GM19467 (cell line): ENCODE data around the gene CCDC80.
A peak's percentile ranks its signal among the peaks of the same experiment; 100 is the strongest.

Experiments
- ATAC-seq: cut with Tn5 transposase; IDR thresholded peaks from one replicate; pipeline ENCODE4 v1.9.1; 2021; ENCODE audit warnings: mild to moderate bottlenecking, moderate library complexity; ENCODE audit not compliant: unreplicated experiment

The CCDC80 gene

DNA sequence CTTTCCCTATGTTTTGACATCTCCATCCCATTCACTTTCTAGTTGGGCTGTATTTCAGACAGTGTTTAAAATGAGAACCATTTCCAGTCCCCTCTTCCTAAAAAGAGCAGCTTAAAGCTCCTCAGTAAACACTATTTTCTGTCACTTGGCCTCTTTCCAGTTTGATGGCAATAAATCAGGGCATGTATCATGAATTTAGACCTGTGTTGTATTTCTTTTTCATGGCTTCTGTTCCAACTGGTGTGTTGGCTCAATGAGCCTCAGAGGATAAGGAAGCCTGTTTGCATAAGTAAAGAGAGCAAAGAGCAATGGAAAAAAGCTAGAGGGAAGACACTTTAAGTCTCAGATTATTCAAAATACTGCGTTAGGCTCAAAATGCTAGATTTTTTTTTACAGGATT, 7.2 kb downstream of the CCDC80 start:
- ATAC-seq = no peak

DNA sequence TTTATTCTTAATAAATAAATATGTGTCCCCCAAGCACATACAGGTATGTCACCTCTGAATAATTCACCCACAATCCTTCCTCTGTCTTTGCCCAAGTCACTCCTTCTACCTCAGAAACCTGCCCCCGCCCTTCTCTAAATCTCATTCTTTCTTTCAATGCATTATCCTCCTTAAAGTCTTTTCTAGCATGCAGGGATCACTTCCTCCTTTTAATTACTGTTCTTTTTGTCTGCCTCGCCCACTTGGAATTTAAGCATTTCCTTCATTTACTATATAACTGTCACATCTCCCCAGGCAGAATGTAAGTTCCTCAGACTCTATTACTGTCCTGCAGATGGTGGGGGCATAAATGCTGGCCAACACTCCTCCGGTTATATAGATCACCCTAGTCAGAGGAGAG, 7.8 kb downstream of the CCDC80 start:
- ATAC-seq = no peak

DNA sequence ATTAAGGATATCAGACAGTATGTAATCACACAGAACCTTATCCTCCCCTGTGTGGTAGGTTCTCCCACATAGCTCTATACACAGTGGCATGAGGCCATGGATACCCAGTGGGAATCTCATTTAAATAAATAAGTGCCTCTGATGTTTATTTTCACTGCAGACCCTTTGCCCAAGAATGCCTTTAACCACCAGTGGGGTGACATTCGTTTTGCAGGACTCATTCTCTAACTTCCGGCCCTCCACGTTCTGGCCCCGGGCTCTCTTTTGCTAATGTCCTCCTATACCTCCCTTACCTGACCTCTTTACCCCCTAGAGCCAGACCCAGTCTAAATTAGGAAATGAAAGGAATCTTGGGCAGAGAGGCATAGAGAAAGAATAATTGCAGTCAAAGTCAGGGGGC, 8.3 kb downstream of the CCDC80 start:
- ATAC-seq = no peak

DNA sequence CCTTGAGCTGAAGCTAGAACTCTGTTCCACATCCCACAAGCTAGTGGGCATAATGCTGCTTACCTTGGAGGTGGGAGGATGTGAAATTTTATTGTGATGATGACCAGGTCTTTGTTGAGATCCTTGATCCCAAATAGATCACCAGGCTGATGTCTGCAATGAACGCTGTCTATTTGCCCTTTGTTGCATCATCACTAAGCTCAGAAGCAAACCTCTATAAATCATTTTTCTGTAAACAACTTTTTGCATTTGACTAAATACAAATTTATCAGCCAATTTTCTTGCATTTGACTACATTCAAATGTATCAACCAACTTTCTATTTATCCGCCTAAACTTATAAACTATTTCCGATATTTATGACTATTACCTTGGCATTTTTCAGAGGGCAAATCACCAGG, 9.7 kb downstream of the CCDC80 start:
- no peak for ATAC-seq

DNA sequence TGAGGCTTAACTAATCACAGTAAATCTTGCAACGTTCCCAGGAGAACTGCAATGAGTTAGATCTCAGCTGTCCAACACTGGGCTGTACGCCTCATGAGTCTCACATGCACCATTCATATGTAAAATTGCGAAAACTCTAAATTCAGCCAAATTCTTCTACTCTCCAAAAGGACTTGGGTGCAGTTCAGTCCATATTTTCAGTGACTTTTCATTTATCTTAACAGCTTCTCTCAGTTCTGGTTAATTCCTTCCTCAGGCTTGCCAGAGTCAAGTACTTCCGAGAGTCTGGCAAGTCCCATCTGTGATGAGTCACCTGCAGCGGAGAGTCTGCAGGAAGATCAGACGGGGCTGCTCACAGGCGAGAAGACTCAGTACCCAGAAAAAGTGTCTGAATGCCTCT, 11.5 kb downstream of the CCDC80 start:
- ATAC-seq = no peak

DNA sequence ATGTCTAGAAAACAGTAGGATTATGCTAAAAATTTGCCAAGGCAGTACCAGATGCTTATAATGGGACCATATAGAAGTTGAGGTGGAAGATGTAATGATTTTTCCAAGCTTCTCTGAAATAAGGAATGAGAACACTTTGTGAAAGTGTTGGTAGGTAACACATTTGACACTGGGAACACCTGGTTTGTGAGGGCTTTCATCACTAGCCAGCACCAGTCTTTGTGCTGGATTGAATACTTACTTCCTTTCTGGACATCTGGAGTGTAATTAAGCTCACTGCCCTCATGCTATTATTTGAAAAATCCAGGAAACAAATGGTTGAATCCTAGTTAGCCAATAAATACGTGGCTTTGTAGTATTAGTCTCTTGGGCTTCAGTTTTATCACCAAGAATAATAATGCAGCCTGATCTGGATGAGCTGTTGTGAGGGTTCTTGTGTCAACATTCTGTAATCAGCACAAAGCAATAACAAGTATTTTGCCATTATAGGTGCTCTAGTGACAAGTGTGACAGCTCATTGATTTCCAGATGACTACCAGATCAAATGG, 12.9 kb downstream of the CCDC80 start:
- no peak for ATAC-seq

DNA sequence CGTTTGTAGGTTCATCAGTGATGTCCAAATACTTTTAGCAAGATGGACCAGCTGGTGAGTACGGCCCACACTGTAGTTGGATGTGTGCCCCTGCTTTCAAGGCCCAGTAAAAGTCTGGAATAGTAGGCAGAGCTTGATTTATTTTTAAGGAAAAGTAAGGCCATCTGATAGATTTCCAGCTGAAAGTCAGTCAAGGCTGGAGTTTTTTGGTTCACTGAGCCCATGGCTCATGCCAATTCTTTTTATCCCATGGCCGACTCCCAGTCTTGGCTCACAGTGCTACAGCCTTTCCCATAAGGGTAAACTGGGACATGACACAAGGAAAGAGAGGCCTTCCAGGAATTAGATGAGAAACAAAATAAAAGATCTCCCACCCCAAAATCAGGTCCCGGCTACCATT, 13.5 kb downstream of the CCDC80 start:
- ATAC-seq = no peak

DNA sequence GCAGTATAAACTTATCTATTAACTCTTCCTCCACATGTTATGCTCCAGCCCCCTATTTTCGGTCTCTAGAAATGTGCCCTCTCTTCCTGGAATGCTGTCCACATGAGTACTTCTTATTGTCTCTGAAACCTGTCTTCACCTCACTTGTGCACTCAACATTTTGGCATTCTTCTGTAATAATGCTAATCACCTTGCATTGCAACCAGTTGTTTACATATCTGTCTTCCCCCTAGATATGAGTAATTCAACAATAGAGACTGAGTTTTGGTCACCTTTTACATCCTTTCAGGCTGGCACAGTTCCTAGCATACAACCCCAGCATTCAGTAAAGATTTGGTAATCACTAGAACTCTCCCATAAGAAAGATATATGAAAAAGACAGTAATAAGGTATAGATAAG, 17.2 kb downstream of the CCDC80 start:
- no peak for ATAC-seq

DNA sequence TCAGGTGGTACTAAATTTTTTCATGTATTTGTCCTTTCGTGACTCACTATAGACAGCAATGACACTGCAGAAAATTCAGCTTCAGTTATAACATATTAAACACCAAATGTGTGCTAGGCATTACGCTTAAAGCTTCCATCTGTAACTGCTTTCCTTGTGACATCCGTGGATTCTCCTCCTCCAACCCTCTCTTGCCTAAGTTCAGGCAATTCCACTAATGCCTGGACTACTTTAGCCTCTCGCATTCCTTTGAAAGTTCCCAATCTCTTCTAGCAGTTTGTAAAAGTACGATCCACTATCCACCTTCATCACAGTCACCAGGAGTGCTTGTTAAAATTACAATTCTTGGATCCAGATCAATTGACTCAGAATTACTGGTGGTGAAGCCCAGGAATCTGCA, 17.7 kb downstream of the CCDC80 start:
- ATAC-seq = no peak

DNA sequence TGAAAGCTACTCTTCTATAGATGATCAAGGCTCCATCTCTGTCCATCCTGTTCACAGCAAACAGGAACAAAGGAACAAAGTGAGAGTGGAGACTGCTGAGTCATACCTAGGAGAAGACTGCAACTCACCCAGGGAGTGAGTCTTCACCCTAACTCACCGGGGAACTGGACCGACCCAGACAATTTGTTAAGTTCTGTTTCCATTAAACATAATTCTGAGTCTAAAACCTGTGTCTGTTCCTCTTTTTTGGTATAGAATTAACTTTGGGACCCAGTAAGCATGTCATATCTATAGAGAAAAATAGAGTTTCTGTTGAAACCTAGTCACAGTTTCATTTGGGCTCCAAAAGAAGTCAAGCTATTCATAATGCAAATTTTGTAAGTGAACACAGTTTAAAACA, 21.6 kb downstream of the CCDC80 start:
- ATAC-seq = peak; percentile 58

DNA sequence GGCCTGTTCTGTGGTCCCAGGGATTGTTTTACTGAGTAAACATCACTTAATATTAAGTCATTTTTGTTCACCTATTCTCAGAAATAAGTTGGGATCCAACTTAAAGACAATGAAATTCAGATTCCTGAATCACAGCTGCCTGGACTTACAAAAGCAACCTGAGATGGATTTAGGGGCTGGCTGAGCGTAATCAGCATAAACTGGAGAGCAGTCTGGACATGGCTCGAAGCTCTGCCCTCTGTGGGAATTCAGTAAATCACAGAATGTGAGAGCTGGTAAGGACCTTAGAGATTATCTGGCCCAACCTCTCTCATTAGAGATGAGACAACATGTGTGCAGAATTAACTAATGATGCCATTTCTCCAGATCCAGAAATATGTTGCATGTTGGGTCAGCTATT, 23.7 kb downstream of the CCDC80 start:
- no peak for ATAC-seq

DNA sequence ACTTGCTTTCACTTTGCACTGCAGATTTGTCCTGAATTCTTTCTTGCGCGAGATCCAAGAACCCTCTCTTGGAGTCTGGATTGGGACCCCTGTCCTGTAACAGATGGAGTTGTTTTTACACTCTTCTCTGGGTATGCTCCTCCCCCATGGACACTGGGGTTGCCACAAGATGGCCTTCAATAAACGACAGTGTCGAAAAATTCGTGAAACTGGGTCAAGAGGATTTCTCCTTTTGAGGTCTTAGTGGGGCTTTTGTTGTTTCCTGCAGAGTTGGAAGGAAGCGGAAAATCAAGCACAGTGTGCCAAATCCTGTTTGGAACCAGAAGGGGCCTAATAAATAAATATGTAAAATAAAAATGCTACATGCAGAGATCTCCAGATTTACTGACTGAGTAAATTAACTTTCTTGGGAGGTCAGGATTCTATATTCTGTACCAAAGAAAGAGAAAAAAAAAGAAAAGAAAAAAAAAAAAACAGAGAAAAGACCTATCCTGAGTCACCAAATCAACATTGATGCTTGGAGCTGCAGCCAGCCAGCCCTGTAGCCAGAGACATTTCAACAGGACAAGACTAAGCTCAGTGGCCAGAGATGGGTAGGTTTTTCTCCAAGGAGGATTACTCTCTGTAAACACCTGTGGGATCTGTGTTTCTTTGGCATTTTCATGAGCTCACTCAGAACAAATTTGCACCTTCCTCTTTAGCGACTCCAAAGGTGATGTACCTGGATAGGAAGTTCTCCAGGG, 24.8 kb downstream of the CCDC80 start:
- ATAC-seq = no peak

DNA sequence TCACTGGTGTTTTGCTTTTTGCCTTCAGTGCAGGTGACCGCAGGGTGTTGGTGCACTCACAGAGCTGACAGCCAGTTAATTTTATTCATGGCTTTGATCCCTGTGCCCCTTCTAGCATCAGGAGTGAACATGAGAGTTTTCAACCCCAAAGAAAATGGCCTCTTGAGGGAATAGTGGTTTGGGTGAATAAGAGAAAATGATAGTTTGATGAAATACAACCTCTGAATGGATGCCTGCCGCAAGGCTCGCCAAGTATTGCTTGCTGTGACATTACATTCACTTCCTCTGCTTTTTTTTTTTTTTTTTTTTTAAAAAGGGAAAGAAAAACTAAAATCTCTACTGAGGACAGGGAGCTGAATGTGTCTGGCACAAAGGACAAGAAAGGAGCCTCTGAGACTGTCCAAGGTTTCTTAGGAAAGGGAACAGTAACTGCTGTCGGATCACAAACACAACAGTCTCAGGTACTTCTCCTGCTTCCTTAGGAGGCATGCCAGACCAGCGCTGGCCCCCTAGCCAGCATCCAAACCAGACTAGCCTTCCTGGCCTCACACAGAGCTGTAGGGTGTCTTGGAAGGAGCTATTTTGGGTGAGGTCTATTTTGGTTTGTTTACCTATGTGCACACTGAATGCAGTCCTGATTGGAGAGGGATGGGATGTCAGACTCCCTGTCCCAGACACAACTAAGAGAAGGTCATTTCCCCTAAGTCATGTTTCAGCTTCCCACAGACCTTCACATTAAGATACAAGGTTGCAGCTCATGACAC, 29.0 kb downstream of the CCDC80 start:
- ATAC-seq = no peak

DNA sequence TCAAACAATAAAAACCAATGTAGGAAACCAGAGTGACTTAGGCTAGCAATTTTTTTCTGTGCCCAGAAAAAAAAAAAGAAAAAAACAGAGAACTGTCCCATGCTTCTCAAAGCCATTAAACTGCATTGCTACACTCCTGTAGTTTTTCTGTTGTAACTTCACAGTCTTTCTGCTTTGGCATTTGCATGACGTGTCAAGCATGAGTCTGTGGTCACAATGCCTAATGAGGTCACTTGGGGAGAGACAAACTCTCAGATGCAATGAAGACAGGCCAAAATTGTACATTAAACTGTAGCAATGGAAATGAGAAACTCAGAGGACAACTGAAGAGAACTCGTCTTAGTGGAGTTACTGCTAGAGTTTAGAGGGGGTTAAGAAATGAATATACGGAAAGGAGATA, 30.8 kb downstream of the CCDC80 start:
- ATAC-seq = no peak

DNA sequence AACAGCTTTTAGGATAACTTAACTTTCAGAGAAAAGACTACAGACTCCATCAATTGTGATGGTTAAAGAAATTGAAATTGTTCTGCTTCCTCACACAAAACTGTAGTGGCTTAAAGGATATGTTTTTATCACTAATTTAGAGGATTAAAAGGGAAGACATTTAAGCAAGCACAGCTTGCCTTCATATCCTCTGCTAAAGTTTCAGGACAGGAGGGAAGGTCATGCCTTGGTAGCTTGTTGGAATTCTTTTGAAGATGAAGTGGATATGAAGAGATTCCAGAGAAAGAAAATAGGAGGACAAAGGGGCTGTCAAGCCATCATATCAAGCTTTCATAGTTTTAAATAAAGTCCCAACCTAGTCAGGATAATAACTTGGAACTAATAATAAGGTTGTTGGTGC, 33.1 kb downstream of the CCDC80 start:
- ATAC-seq = no peak

DNA sequence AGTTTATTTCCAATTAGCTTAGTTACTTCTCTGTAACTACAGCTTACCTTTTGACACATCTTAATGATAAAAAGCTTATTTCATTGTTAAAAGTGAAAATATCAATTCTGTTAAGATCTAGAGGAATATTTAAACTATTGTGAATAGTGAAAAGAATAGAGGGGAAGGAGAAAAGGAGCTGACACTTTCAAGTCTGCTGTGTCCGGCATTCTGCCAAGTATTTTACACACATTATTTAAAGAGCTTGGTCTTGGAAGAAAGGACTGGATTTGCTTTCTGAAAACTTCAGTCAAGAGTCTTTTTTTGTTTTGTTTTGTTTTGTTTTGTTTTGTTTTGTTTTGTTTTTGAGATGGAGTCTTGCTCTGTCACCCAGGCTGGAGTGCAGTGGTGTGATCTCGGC, 34.8 kb downstream of the CCDC80 start:
- ATAC-seq = no peak

DNA sequence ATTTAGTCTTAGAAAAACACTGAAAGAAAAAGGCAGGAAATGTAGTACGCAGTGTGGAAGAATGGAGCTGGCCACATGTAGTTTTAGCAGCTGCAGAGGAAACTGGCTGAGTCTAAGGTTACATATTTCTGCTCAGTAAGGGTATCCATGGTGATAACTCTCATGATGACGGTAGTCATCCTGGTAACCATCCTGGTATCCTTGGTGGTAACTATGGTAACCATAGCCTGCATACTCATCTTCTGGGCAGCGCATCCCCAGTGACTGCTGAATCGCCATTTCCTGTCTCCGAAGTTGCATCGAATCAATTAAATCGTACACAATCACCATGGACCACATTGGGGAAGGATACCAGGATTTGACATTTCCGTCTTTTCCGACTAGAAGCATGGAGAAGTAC, 35.7 kb downstream of the CCDC80 start:
- ATAC-seq = no peak

DNA sequence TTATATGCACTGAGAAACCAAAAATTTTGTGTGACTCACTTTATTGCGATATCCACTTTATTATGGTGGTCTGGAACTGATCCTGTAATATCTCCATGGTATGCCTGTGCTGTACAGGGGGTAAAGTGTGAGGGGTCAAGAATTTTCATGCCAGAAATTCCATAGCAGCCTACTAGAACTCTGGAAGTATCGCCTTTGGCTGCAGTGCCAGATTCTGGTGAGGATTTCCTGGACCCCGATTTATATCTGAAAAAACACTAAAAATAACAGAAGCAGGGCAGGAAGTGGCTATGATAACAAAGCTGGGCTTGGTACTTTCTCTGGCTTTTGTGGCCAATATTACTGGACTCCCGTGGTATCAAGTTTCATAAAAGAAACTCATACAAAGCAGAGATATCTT, 36.4 kb downstream of the CCDC80 start:
- ATAC-seq = no peak

DNA sequence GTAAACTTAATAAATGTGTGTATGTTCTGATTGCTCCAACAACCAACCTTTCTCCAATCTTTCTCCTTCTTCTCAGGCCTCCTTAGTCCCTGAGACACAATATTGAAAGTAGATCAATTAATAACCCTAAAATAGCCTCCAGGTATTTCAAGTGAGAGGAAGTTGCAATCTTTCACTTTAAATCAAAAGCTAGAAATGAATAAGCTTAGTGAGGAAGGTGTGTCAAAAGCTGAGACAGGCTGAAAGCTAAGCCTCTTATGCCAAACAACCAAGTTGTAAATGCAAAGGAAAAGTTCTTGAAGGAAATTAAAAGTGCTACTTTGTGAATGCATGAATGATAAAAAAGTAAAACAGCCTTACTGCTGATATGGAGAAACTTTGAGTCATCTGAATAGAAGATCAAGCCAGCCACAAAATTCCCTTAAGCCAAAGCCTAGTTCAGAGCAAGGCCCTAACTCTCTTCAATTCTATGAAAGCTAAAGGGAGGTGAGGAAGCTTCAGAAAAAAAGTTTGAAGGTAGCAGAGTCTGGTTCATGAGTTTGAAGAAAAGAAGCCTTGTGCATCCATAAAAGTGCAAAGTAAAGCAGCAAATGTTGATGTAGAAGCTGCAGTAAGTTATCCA, 38.6 kb downstream of the CCDC80 start:
- peak; percentile 69 for ATAC-seq

DNA sequence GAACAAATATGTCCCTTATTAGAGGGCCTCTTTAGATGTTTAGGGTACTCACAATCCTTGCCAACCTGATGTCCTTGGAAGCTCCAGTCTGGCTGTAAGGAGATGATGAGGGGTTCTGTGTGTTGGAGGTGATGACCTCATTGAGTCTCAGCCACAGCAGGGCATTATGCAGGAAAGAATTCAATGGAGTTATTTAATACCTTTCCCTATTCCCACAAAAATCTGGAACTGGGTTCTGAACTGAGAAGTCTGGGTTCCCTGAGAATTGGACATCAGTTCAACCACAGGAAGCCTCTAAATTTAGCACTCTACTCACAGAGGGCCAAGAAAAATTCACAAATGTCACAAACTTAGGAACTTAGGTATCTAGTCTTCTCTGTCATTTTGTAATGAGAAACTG, 42.2 kb downstream of the CCDC80 start:
- ATAC-seq = no peak

DNA sequence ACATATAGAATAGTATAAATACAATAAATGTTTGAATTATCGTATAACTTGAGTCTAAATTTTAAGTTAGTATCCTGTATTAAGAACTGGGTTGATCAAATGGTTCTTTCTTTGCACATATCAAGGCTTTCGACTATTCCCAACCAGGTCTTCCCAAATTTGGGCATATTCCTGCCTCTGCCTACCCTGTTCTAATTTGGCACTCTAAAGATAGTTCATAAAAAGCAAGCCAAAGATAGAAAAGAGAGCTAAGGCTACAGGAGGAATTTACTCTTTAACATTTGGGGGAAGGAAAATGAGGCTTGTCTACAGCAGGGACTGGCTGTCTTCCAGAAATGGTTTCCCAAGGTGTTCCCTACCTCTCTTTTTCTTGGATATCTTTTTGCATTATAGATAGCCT, 43.0 kb downstream of the CCDC80 start:
- ATAC-seq = no peak

DNA sequence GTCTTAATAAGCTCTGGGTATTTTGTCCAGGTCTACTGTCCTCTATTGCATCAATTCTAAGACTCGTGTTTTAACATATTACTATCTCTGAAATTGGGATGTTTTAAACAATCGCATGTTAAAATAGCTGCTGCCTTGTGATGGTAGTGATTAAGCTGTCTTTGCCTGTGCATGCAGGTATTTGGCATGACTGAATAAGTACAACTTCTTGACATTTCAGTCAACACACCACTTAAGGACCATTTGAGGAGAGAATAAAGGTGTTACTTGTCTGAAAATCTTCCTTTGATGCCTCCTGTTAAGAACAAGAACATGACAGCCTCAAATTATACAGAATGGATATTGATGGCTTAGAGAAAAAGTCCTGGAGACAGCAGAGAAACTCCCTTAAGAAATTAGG, 46.1 kb downstream of the CCDC80 start:
- ATAC-seq = no peak
